MCF 10A (cell line): ENCODE data around the gene CORO2A. TPM values are rescaled to one million over a fixed set of nuclear protein-coding genes. Genes with fewer than 3 reads are reported as not detected.
A peak's percentile ranks its signal among the peaks of the same experiment; 100 is the strongest.

Experiments used
- Bru-seq: library from RNA; stranded (reverse); fragments of 400-500 nt; gene quantifications from one replicate; lab custom pipeline; 2021; lab: Mats Ljungman, UMichigan
- BruChase-seq, 2 experiments: library from RNA; stranded (reverse); fragments of 400-500 nt; gene quantifications; one replicate each; lab custom pipeline; 2021; lab: Mats Ljungman, UMichigan
- BruUV-seq: library from RNA; stranded (reverse); fragments of 400-500 nt; replicated peaks from 2 replicates; lab custom pipeline; 2021; lab: Mats Ljungman, UMichigan
- CTCF ChIA-PET: fragments of 300-600 bp; sonication (Branson Sonifier 250); formaldehyde crosslinking; extraction: SDS; loops from one replicate; lab custom pipeline; 2021; ENCODE audit warnings: antibody characterized with exemption, inconsistent platforms; lab: Yijun Ruan, JAX
- POLR2A ChIA-PET: fragments of 300-600, 350-650 bp; sonication (Branson Sonifier 250); formaldehyde crosslinking; extraction: SDS; loops from one replicate; lab custom pipeline; 2020; ENCODE audit warnings: antibody characterized with exemption, inconsistent platforms; lab: Yijun Ruan, JAX
- DNase-seq: peaks from one replicate; pipeline ENCODE4 v3.0.0-alpha.2; 2018; ENCODE audit not compliant: unreplicated experiment
- H3K27ac Mint-ChIP-seq: one replicate; pipeline ENCODE4 v1.8.0; 2022; ENCODE audit warnings: mild to moderate bottlenecking, low read depth, mixed read lengths; ENCODE audit not compliant: unreplicated experiment
- H3K27me3 Mint-ChIP-seq: one replicate; pipeline ENCODE4 v1.8.0; 2022; ENCODE audit warnings: mixed read lengths; ENCODE audit not compliant: insufficient read depth, unreplicated experiment
- H3K36me3 Mint-ChIP-seq: one replicate; pipeline ENCODE4 v1.8.0; 2022; ENCODE audit warnings: mild to moderate bottlenecking, moderate library complexity, mixed read lengths; ENCODE audit not compliant: insufficient read depth, unreplicated experiment
- H3K4me1 Mint-ChIP-seq: one replicate; pipeline ENCODE4 v1.8.0; 2022; ENCODE audit warnings: mixed read lengths; ENCODE audit not compliant: insufficient read depth, unreplicated experiment
- H3K4me3 Mint-ChIP-seq: one replicate; pipeline ENCODE4 v1.8.0; 2022; ENCODE audit warnings: mild to moderate bottlenecking, moderate library complexity, mixed read lengths; ENCODE audit not compliant: unreplicated experiment
- H3K9me3 Mint-ChIP-seq: one replicate; pipeline ENCODE4 v1.8.0; 2022; ENCODE audit warnings: mixed read lengths; ENCODE audit not compliant: unreplicated experiment
- CTCF ChIP-seq: fragments of 200-600 bp; IDR thresholded peaks from one replicate; pipeline ENCODE4 v1.8.0; 2022; ENCODE audit warnings: antibody characterized with exemption, mild to moderate bottlenecking; ENCODE audit not compliant: unreplicated experiment
- intact Hi-C: fragments of 100-400 bp; cut with micrococcal nuclease; formaldehyde crosslinking; loops from 2 replicates; pipeline ENCODE4 v1.14.1; 2022
- long read RNA-seq: library from polyadenylated mRNA; stranded (forward); transcript quantifications from one replicate; pipeline ENCODE4 v2.0.0, GENCODE V29; 2022
- total RNA-seq: library from RNA; stranded (reverse); gene quantifications from 2 replicates; pipeline ENCODE4 v1.2.3, GENCODE V29; 2022

Gene CORO2A
- total RNA-seq (3.4 and 3.9 TPM in 2 replicates), Bru-seq, nascent RNA (percentile 40 among the genes with signal in this experiment), BruChase-seq, experiment 1, labeled RNA remaining after a 6-hour chase (percentile 52 among the genes with signal in this experiment), BruChase-seq, experiment 2, labeled RNA remaining after a 2-hour chase (percentile 43 among the genes with signal in this experiment)
- long read RNA-seq, full-length matches to known transcripts: 4 of 15 reads
- long read RNA-seq, partial matches to known transcripts: 1 of 15 reads
- long read RNA-seq, other reads (novel, unspliced or antisense): 10 of 15 reads

GRCh38 chr9:98192503-98193335 is at the start of gene CORO2A:
CORO2A (minus strand) TSS chr9:98192637; CDS start chr9:98157660, 34,977 bp downstream.
- peak; percentile 80 for DNase-seq
- Mint-ChIP-seq H3K4me3 (peak within 1 kb of the TSS; percentile 77), H3K27ac (no peak within 1 kb of the TSS), H3K36me3 (peaks cover 19% of the 10 kb centered on the region), H3K4me1 (peaks cover 6% of the 10 kb centered on the region), H3K9me3 (no peaks in the 10 kb centered on the region), H3K27me3 (no peaks in the 10 kb centered on the region)
- POLR2A ChIA-PET: interaction anchor here (0.6 to 4.0 kb wide), 13 partner anchors 9 to 269 kb away, joined by 3 to 31 read pairs (median 4); partner anchors contain the start of genes TBC1D2 and TRIM14
- TF ChIP-seq CTCF: peak; percentile 17
- CTCF ChIA-PET: interaction anchor here (0.5 to 2.9 kb wide), 26 partner anchors 10 to 1908 kb away, joined by 3 to 15 read pairs (median 4); no protein-coding TSS in a partner anchor
- no TSS peak for BruUV-seq
- intact Hi-C loops: loop anchor here (1.0 to 10.0 kb wide), 4 partner anchors 48 to 118 kb away; no protein-coding TSS in a partner anchor

- Mint-ChIP-seq H3K36me3 (peaks cover 76% of the 10 kb centered on the region), H3K27me3 (no peaks in the 10 kb centered on the region), H3K4me3 (no peak overlapping the region), H3K9me3 (no peaks in the 10 kb centered on the region), H3K4me1 (peaks cover 22% of the 10 kb centered on the region), H3K27ac (peak overlapping the region; percentile 17)
- DNase-seq: no peak
- BruUV-seq: no TSS peak
- no peak for TF ChIP-seq CTCF
- POLR2A ChIA-PET: interaction anchor here (0.6 to 0.7 kb wide), 2 partner anchors 36 to 551 kb away, joined by 3 read pairs; no protein-coding TSS in a partner anchor
- CTCF ChIA-PET: interaction anchor here (0.5 to 1.7 kb wide), 7 partner anchors 9 to 1269 kb away, joined by 3 to 12 read pairs (median 4); partner anchors contain the start of gene TRIM14
- intact Hi-C loops: no loop called here
These were observed 49.2 kb upstream of the CORO2A start for GRCh38 chr9:98241357-98242300.

GRCh38 chr9:98240475-98240874 is 48.0 kb upstream of the CORO2A start:
- intact Hi-C loops: no loop called here
- no TSS peak for BruUV-seq
- Mint-ChIP-seq H3K36me3 (peaks cover 84% of the 10 kb centered on the region), H3K9me3 (no peaks in the 10 kb centered on the region), H3K4me1 (peaks cover 11% of the 10 kb centered on the region), H3K27ac (peak overlapping the region; percentile 66), H3K27me3 (no peaks in the 10 kb centered on the region), H3K4me3 (no peak overlapping the region)
- CTCF ChIA-PET: interaction anchor here (0.6 to 1.1 kb wide), 4 partner anchors 16 to 1580 kb away, joined by 3 to 4 read pairs (median 4); no protein-coding TSS in a partner anchor
- POLR2A ChIA-PET: interaction anchor here (0.9 to 1.0 kb wide), 2 partner anchors 15 to 17 kb away, joined by 3 read pairs; partner anchors contain the start of gene TBC1D2
- DNase-seq: no peak
- TF ChIP-seq CTCF: no peak
